Testis (tissue), 2 donors: Measurements from ENCODE around the gene ROPN1B.

Experiments used
- CTCF ChIP-seq, 3 experiments: fragments of 450-650 bp in 2 of 3; fragments of 200-600 bp in 1 of 3; sonication (generic) in 1 of 3; IDR thresholded peaks; one replicate each; pipeline ENCODE4 v1.5.1; 2016 to 2019; ENCODE audit warnings: antibody characterized with exemption in 3 of 3, mild to moderate bottlenecking in 2 of 3, moderate library complexity in 1 of 3
- POLR2A ChIP-seq: fragments of 450-650 bp; IDR thresholded peaks from one replicate; pipeline ENCODE4 v1.6.1; 2017; ENCODE audit warnings: antibody characterized with exemption, mild to moderate bottlenecking, moderate library complexity

GRCh38 chr3:125967156-125967555, 1.8 kb upstream of the ROPN1B start:
- TF ChIP-seq CTCF (IDR thresholded peaks at IDR 0.05) (no peak), POLR2A (no peak)
